ENCODE results near the gene TBC1D1.
A peak's percentile ranks its signal among the peaks of the same experiment; 100 is the strongest.

The TBC1D1 gene

DNA sequence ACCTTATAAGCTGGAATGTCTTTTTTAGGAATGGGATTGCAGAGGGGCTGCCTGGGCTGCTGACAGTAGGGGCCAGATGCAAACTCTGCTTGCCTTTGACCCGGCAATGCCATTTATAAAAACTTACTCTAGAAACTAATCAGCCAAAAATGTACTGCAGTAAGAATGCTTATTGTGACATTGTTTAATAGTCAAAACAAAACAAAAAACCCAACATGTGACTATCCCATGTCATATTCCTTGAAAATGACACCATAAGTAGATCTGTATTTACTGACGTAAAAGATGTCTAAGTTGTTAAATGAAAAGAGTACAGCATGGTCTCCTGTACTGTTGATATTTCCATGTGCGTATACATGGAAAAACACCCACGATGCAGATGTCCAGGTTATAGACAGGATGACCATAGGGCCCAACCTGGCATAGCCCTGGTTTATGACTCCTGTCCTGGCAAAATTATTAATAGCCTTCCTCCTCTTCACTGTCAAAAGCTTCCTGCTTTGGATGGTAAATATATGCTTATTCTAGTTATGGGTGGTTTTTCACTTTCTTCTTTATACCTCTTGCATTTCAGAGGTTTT, 208.2 kb downstream of the TBC1D1 start:
- TF ChIP-seq, protein P1, sequence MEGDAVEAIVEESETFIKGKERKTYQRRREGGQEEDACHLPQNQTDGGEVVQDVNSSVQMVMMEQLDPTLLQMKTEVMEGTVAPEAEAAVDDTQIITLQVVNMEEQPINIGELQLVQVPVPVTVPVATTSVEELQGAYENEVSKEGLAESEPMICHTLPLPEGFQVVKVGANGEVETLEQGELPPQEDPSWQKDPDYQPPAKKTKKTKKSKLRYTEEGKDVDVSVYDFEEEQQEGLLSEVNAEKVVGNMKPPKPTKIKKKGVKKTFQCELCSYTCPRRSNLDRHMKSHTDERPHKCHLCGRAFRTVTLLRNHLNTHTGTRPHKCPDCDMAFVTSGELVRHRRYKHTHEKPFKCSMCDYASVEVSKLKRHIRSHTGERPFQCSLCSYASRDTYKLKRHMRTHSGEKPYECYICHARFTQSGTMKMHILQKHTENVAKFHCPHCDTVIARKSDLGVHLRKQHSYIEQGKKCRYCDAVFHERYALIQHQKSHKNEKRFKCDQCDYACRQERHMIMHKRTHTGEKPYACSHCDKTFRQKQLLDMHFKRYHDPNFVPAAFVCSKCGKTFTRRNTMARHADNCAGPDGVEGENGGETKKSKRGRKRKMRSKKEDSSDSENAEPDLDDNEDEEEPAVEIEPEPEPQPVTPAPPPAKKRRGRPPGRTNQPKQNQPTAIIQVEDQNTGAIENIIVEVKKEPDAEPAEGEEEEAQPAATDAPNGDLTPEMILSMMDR (IDR thresholded peaks at IDR 0.05; ENCODE audit: insufficient read depth, low read depth, low read length, missing control alignments): no peak
- H3K4me3 ChIP-seq (ENCODE audit: low read length): no peak overlapping the region
- DNase-seq (ENCODE audit: low read depth): no peak

DNA sequence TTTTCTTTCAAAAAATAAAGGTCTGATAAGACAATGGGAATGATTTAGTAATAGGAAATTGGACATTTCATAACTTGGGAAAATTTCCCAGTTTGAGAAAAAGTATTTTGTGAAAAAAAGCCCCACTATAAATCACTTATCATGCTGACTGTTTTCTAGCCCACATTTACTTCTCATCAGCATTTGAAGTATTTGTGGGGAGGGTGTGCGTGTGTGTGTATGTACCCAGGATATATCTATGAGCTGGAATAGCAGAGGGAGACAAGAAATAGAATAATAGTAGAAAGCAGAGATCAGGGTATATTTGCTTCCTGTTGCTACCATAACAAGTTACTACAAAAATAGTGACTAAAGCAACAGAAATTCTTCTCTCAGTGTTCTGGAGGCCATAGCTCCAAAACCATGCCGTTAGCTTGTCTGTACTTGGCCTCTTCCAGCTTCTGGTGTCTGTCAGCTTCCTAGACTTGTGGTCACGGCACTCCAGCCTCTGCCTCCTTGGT, 209.1 kb downstream of the TBC1D1 start:
- peak; percentile 92 for DNase-seq (ENCODE audit: low read depth)
- TF ChIP-seq, protein P1 (IDR thresholded peaks at IDR 0.05; ENCODE audit: insufficient read depth, low read depth, low read length, missing control alignments): no peak
- H3K4me3 ChIP-seq (ENCODE audit: low read length): no peak overlapping the region

DNA sequence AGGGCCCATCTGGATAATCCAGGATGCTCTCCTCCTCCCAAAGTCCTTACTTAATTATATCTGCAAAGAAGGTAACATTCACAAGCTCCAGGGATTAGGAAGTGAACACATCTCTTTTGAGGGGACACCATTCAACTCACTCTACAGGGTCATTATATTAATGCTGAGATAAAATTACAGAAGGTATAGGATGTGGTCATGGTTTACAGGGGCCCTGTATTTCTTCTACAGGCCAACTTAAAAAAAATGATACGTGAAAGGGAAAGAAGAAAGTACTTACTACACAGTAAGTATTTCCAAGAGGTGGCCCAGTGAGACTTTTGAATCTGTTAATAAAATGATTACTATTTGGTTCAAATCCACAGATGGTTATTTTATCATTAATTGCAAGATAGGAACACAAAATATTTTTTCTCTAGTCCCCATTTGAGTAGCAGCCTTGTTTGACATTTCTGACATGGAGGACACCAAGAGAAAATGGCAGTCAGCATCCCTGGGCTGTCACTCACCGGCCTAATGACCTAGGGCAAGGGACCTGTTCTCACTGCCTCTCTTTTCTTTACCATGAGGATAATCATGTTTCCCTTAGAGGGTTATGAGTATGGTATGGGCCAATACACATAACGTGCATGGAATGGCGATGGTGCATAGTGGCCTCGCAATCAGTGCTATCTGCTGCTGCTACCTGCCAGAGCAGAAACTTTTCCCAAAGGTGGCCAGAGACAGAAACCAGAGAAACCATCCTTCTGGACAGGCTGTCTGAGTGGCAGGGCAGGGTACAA, 209.8 kb downstream of the TBC1D1 start:
- TF ChIP-seq, protein P1 (IDR thresholded peaks at IDR 0.05; ENCODE audit: insufficient read depth, low read depth, low read length, missing control alignments): no peak
- DNase-seq (ENCODE audit: low read depth): no peak
- no peak overlapping the region for H3K4me3 ChIP-seq (ENCODE audit: low read length)

DNA sequence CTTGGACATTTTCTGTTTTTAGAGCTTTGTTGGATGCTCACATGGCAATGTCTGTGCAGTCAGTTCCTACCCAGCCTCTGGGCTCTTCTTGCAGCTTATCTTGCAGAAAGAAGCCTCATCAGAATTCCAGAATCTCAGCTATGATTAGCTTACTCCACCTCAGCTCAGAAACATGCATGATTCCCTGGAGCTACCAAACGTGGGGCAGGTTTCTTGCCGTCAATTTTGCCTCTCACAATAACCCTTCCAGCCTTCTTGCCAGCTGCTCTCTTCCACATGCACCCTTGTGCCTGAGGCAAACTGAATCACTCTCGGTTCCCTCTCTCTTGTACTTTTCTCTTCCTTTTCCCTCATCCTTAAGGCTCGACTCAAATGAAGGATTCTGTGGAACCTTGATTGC, 210.7 kb downstream of the TBC1D1 start:
- no peak overlapping the region for H3K4me3 ChIP-seq (ENCODE audit: low read length)
- TF ChIP-seq, protein P1 (IDR thresholded peaks at IDR 0.05; ENCODE audit: insufficient read depth, low read depth, low read length, missing control alignments): no peak
- peak; percentile 97 for DNase-seq (ENCODE audit: low read depth)

DNA sequence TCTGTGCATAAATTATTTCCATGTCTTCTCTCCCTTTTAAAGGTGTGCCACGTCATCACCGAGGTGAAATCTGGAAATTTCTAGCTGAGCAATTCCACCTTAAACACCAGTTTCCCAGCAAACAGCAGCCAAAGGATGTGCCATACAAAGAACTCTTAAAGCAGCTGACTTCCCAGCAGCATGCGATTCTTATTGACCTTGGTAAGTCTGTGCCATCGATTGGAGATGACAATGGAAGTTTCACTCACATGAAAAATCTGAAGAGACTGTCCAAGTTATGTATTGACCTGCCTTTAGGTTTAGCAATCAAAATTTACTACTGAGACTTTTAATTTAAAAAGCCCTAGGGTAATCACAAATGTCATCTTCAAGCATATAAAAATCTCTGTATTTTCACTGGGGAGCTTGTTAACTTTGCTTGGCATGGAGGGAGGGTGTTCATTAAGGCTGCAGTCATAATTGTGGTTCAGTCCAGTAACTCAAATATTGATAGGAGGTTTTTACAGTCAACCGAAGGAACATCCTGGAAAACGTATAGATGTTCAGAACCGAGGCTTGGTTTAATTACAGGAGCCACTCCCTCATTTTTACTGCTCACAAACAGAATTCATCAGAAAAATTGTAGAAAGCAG, 212.2 kb downstream of the TBC1D1 start:
- DNase-seq (ENCODE audit: low read depth): no peak
- TF ChIP-seq, protein P1 (IDR thresholded peaks at IDR 0.05; ENCODE audit: insufficient read depth, low read depth, low read length, missing control alignments): no peak

DNA sequence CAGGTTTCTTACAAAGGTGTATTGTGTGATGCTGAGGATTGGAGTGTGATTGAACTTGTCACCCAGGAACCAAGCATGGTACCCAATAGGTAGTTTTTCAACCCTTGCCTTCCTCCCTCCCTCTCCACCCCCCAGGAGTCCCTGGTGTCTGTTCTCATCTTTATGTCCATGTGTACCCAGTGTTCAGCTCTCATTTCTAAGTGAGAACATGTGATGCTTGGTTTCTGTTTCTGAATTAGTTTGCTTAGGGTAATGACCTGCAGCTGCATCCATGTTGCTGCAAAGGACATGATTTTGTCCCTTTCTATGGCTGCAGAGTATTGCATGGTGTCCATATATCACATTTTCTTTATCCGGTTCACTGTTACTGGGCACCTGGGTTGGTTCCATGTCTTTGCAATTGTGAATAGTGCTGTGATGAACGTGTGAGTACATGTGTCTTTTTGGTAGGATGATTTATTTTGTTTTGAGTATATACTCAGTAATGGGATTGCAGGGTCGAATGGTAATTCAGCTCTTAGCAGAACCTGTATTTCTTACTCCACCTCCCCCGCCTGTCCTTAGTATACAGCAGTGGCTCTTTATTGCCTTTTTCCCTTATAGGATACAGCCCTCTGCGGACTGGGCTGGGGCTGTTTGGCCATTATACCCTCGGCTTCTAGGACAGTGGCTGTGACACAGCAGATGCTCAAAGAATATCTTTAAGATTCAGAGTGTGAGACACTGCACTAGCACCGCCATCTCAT, 214.8 kb downstream of the TBC1D1 start:
- H3K4me3 ChIP-seq (ENCODE audit: low read length): no peak overlapping the region
- no peak for DNase-seq (ENCODE audit: low read depth)
- TF ChIP-seq, protein P1 (IDR thresholded peaks at IDR 0.05; ENCODE audit: insufficient read depth, low read depth, low read length, missing control alignments): no peak

More for the DNA sequence above, 212.2 kb downstream of the TBC1D1 start:
- H3K4me3 ChIP-seq (ENCODE audit: low read length): no peak overlapping the region
